Panc1 (cell line): ENCODE data around the gene WFDC11. TPM values are rescaled to one million over a fixed set of nuclear protein-coding genes. Genes with fewer than 3 reads are reported as not detected.
"Not testable (repeated sequence)": the region's sequence is repeated elsewhere in the genome, so short reads cannot be mapped to it uniquely, and the experiment has no call there.

ENCODE experiments used
- ATAC-seq: fragments of 200-7000 bp; cut with Tn5 transposase; 2 replicates; pipeline ENCODE4 v1.9.1; 2020; ENCODE audit warnings: mild to moderate bottlenecking, moderate library complexity
- BruUV-seq: library from RNA; stranded (reverse); fragments of 400-500 nt; replicated peaks from 2 replicates; lab custom pipeline; 2021; lab: Mats Ljungman, UMichigan
- CTCF ChIA-PET: fragments of 300-600 bp; sonication (Branson Sonifier 250); formaldehyde crosslinking; loops from one replicate; lab custom pipeline; 2022; ENCODE audit warnings: antibody characterized with exemption; lab: Charles Lee
- POLR2A ChIA-PET: fragments of 300-600 bp; sonication (Branson Sonifier 250); formaldehyde crosslinking; loops from one replicate; lab custom pipeline; 2022; ENCODE audit warnings: antibody characterized with exemption; lab: Charles Lee
- DNase-seq: peaks from one replicate; pipeline ENCODE4 v3.0.0-alpha.2; 2010; ENCODE audit warnings: low read depth, low spot score
- H3K27ac ChIP-seq: 2 replicates; pipeline ENCODE4 v1.5.1; 2011; ENCODE audit warnings: mild to moderate bottlenecking, low read length, inconsistent platforms
- H3K27me3 ChIP-seq: fragments of 200-500 bp; sonication (Bioruptor generic); 2 replicates; pipeline ENCODE4 v1.6.0; 2014; ENCODE audit warnings: low read length, inconsistent platforms; ENCODE audit not compliant: control insufficient read depth, insufficient read depth
- H3K36me3 ChIP-seq: fragments of 200-500 bp; sonication (Bioruptor generic); 2 replicates; pipeline ENCODE4 v1.5.1; 2014; ENCODE audit warnings: inconsistent platforms, mild to moderate bottlenecking, low read length, moderate library complexity; ENCODE audit not compliant: control insufficient read depth, insufficient read depth
- H3K4me1 ChIP-seq: 2 replicates; pipeline ENCODE4 v1.5.1; 2011; ENCODE audit warnings: inconsistent platforms, mild to moderate bottlenecking, low read length, moderate library complexity; ENCODE audit not compliant: control insufficient read depth, insufficient read depth
- H3K4me3 ChIP-seq, 2 experiments: 2 replicates each; pipeline ENCODE4 v1.5.1; 2011 to 2012; ENCODE audit warnings: low read depth in 2 of 2, low read length in 2 of 2, mild to moderate bottlenecking in 2 of 2, inconsistent platforms in 1 of 2, moderate library complexity in 1 of 2
- H3K9me3 ChIP-seq: fragments of 200-500 bp; sonication (Bioruptor generic); 2 replicates; pipeline ENCODE4 v1.5.1; 2014; ENCODE audit warnings: low read depth, mild to moderate bottlenecking, inconsistent platforms, low read length, moderate library complexity; ENCODE audit not compliant: control insufficient read depth, insufficient read depth
- POLR2AphosphoS5 ChIP-seq: IDR thresholded peaks from 2 replicates; pipeline ENCODE4 v1.6.1; 2012; ENCODE audit warnings: mild to moderate bottlenecking, low read depth, low read length, moderate library complexity
- SIN3A ChIP-seq: IDR thresholded peaks from 2 replicates; pipeline ENCODE4 v1.6.1; 2012; ENCODE audit warnings: low read depth, mild to moderate bottlenecking, low read length, moderate library complexity, borderline replicate concordance; ENCODE audit not compliant: insufficient read depth
- TCF7L2 ChIP-seq: IDR thresholded peaks from 2 replicates; pipeline ENCODE4 v1.6.1; 2011; ENCODE audit warnings: mild to moderate bottlenecking, low read depth, low read length, inconsistent platforms
- in situ Hi-C: cut with HindIII; loops from 2 replicates; pipeline ENCODE4 v1.10.0; 2016; ENCODE audit warnings: low sequenced_read_pairs, low pct_unique_long_range_greater_than_20kb
- intact Hi-C: fragments of 100-400 bp; cut with micrococcal nuclease; formaldehyde crosslinking; loops from one replicate; pipeline ENCODE4 v1.10.0; 2022; ENCODE audit not compliant: unreplicated experiment
- total RNA-seq: library from RNA; stranded (reverse); gene quantifications from one replicate; pipeline ENCODE4 v1.2.1, GENCODE V29; 2021; ENCODE audit not compliant: unreplicated experiment
- TF ChIP-seq, protein P1 (sequence below): fragments of 450-650 bp; IDR thresholded peaks from 2 replicates; pipeline ENCODE4 v1.5.1; 2017; ENCODE audit warnings: mild to moderate bottlenecking
- TF ChIP-seq, protein P2 (sequence below), 2 experiments: IDR thresholded peaks; 2 replicates each; pipeline ENCODE4 v1.6.1; 2011 to 2012; ENCODE audit warnings: low read depth in 2 of 2, control low read depth in 1 of 2, low read length in 1 of 2, mild to moderate bottlenecking in 1 of 2, moderate library complexity in 1 of 2; ENCODE audit not compliant: insufficient read depth in 1 of 2

The WFDC11 gene
- total RNA-seq, 1 experiment from 2014 or later: not detected

DNA sequence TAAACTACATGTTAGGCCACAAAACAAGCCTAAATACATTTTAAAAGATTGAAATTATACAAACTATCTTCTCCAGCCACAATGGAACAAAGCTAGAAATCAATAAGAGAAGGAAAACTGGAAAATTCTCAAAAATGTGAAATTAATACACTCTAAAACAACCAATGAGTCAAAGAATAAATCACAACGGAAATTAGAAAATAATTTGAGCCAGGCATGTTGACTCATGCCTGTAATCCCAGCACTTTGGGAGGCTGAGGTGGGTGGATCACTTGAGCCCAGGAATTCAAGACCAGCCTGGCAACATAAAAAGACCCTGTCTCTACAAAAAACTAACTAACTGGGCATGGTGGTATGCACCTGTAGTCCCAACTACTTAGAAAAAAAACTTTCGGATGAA, 25.5 kb upstream of the WFDC11 start:
- intact Hi-C loops: no loop called here
- BruUV-seq: no TSS peak
- no peak for ATAC-seq
- H3K4me3 ChIP-seq: no peak overlapping the region
- no peak overlapping the region for H3K27ac ChIP-seq
- no peaks in the 10 kb centered on the region for H3K36me3 ChIP-seq
- no peaks in the 10 kb centered on the region for H3K9me3 ChIP-seq
- POLR2A ChIA-PET: no interaction called here
- H3K27me3 ChIP-seq: no peaks in the 10 kb centered on the region
- H3K4me1 ChIP-seq: no peaks in the 10 kb centered on the region
- TF ChIP-seq TCF7L2 (no peak), SIN3A (no peak), POLR2AphosphoS5 (no peak)
- TF ChIP-seq, protein P1, sequence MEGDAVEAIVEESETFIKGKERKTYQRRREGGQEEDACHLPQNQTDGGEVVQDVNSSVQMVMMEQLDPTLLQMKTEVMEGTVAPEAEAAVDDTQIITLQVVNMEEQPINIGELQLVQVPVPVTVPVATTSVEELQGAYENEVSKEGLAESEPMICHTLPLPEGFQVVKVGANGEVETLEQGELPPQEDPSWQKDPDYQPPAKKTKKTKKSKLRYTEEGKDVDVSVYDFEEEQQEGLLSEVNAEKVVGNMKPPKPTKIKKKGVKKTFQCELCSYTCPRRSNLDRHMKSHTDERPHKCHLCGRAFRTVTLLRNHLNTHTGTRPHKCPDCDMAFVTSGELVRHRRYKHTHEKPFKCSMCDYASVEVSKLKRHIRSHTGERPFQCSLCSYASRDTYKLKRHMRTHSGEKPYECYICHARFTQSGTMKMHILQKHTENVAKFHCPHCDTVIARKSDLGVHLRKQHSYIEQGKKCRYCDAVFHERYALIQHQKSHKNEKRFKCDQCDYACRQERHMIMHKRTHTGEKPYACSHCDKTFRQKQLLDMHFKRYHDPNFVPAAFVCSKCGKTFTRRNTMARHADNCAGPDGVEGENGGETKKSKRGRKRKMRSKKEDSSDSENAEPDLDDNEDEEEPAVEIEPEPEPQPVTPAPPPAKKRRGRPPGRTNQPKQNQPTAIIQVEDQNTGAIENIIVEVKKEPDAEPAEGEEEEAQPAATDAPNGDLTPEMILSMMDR: no peak
- TF ChIP-seq, protein P2, sequence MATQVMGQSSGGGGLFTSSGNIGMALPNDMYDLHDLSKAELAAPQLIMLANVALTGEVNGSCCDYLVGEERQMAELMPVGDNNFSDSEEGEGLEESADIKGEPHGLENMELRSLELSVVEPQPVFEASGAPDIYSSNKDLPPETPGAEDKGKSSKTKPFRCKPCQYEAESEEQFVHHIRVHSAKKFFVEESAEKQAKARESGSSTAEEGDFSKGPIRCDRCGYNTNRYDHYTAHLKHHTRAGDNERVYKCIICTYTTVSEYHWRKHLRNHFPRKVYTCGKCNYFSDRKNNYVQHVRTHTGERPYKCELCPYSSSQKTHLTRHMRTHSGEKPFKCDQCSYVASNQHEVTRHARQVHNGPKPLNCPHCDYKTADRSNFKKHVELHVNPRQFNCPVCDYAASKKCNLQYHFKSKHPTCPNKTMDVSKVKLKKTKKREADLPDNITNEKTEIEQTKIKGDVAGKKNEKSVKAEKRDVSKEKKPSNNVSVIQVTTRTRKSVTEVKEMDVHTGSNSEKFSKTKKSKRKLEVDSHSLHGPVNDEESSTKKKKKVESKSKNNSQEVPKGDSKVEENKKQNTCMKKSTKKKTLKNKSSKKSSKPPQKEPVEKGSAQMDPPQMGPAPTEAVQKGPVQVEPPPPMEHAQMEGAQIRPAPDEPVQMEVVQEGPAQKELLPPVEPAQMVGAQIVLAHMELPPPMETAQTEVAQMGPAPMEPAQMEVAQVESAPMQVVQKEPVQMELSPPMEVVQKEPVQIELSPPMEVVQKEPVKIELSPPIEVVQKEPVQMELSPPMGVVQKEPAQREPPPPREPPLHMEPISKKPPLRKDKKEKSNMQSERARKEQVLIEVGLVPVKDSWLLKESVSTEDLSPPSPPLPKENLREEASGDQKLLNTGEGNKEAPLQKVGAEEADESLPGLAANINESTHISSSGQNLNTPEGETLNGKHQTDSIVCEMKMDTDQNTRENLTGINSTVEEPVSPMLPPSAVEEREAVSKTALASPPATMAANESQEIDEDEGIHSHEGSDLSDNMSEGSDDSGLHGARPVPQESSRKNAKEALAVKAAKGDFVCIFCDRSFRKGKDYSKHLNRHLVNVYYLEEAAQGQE (IDR thresholded peaks at IDR 0.05; ENCODE audit: insufficient read depth in 1 of 2, low read depth in 2 of 2, low read length in 1 of 2): no peak
- CTCF ChIA-PET: no interaction called here
- no peak for DNase-seq
- in situ Hi-C loops: no loop called here

DNA sequence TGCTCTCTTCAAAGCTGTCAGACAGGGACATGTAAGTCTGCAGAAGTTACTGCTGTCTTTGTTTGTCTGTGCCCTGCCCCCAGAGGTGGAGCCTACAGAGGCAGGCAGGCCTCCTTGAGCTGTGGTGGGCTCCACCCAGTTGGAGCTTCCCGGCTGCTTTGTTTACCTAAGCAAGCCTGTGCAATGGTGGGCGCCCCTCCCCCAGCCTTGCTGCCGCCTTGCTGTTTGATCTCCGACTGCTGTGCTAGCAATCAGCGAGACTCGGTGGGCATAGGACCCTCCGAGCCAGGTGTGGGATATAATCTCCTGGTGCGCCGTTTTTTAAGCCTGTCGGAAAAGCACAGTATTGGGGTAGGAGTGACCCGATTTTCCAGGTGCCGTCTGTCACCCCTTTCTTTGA, 23.3 kb upstream of the WFDC11 start:
- intact Hi-C loops, CTCF ChIA-PET, in situ Hi-C loops, H3K4me3 ChIP-seq, H3K27me3 ChIP-seq, H3K36me3 ChIP-seq, POLR2A ChIA-PET, ATAC-seq, H3K4me1 ChIP-seq, H3K9me3 ChIP-seq, H3K27ac ChIP-seq, DNase-seq, BruUV-seq: not testable (repeated sequence)

DNA sequence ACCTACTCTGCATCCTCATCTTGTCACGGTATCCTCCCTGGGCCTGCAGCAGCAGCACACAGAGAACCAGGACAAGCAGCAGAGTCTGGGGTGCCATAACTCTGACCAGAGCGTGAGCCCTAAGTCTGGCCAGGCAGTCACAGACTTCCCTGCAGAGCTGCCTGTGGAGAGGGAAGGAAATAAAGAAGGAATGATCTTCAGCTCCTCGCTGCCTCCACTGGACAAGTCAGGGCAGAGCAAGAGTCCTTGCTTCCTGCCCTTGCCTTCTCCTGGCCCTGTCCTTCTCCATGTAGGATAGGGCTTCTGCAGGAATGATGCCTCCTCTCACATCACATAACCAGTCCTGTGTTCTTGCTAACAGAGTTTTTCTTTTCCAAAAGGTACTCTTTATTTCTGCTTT, 15.9 kb upstream of the WFDC11 start:
- DNase-seq (no peak), ATAC-seq (peak; percentile 85)
- ChIA-PET POLR2A (no interaction called here), CTCF (no interaction called here)
- in situ Hi-C loops (no loop called here), intact Hi-C loops (loop anchor here (2.0 kb wide), 1 partner anchor 23 kb away; no protein-coding TSS in a partner anchor)
- H3K4me1 ChIP-seq: no peaks in the 10 kb centered on the region
- H3K36me3 ChIP-seq: no peaks in the 10 kb centered on the region
- BruUV-seq: no TSS peak
- H3K27ac ChIP-seq: no peak overlapping the region
- no peak overlapping the region for H3K4me3 ChIP-seq
- no peaks in the 10 kb centered on the region for H3K27me3 ChIP-seq
- TF ChIP-seq, protein P1: peak; percentile 23; the same call in 1 of the 2 replicates
- TF ChIP-seq, protein P2 (IDR thresholded peaks at IDR 0.05; ENCODE audit: insufficient read depth in 1 of 2, low read depth in 2 of 2, low read length in 1 of 2): no peak
- no peaks in the 10 kb centered on the region for H3K9me3 ChIP-seq
